Superior temporal gyrus (tissue), 1 donor: ENCODE data around the gene DPP10.
A peak's percentile ranks its signal among the peaks of the same experiment; 100 is the strongest.

Source experiments
- DNase-seq: peaks from one replicate; pipeline ENCODE4 v3.0.0-alpha.2; 2016; ENCODE audit errors: extremely low spot score

Gene DPP10

DNA sequence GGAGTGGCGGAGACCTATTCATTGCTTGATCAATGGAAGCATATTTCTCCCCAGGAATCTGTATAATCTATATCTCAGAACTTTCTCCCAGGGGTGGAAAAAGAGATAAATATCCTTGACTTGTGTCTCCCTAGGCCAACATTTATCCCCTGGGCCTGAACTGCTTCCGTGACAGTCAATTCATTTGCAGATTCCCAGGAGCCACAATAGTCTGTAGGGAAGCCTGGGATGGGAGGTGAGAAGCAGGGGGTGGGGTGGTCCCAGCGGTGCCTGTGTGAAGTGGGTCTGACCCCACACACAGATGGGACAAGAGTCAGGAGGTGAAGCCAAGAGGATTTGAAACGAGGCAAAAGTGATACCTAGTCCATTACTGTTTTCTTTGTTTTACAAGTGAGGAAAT, 166.8 kb downstream of the DPP10 start:
- no peak for DNase-seq

DNA sequence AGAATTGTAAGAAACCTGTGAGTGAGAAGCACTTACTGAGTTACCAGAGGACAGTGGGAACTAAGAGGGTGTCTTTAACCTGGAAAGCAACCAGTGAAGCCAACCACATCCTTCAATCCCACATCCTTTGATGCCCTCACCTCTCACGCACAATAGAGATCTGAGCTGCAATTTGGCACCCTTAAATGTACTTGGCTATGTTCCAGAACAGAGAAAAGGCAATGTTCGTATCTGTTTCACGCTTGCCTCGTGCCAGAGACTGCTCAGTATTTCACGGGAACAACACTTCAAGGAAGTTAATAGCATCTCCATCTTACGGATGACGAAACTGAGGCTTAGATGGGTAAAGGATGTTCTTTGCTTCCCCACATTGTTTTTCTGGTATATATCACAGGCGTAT, 167.4 kb downstream of the DPP10 start:
- DNase-seq: no peak

DNA sequence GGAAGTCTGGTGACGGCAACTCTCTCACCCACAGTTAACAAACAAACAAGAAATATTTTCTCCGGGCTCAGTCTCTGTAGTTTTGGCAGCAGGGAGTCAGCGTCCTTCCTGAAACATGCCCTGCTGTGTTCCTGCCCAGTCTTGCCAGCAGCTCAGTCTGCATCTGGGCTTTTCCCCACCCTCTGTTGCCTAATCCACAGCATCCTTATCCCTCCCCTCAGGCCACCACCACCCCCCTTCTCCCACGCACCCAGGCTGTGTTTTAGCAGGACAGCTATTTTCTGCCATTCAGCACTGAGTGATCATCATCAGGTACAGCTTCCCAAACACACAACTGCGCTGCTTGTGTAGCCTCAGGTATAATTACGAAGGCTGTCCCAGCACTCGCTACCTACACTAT, 168.2 kb downstream of the DPP10 start:
- DNase-seq: no peak

GRCh38 chr2:114614592-114614991, 172.2 kb downstream of the DPP10 start:
- DNase-seq: peak; percentile 48

DNA sequence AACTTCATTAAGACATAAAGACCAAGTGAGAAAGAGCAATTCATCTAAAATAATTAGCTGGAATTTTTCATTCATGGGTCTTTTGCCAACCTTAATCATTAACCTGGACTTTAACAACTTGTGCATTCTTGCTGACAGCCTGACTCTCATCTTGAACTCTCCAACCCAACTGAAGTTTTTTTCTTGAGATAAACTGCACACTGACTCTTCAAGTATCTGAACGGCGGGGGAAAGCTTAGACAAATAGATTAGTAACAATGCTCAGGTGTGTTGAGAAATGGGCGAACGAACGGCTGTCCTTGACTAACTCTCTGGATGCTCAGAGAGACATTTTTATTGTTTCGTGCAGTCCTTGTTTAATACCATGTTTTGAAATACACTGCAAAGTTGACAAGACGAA, 186.0 kb downstream of the DPP10 start:
- no peak for DNase-seq

DNA sequence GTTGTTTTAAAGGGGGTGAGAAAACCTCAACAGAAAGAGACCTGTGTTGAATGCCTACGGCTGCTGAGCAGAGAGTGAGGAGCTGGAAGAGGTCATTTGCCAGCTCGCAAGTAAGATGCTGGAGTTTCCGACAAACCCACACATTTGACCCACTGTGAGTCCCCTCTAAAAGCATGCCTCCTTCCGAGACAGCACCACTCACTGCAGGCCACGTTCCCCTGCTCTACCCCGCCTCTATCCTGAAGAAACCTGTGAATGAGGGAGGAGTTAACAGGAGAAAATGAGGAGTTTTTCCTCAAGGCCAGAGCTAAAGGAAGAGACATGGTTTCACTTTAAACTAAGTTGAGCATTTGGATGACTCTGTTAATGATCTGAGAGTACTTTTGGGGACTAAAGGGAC, 188.7 kb downstream of the DPP10 start:
- DNase-seq: no peak

- DNase-seq: no peak
Measured at GRCh38 chr2:114642166-114642770, 199.8 kb downstream of the DPP10 start.

DNA sequence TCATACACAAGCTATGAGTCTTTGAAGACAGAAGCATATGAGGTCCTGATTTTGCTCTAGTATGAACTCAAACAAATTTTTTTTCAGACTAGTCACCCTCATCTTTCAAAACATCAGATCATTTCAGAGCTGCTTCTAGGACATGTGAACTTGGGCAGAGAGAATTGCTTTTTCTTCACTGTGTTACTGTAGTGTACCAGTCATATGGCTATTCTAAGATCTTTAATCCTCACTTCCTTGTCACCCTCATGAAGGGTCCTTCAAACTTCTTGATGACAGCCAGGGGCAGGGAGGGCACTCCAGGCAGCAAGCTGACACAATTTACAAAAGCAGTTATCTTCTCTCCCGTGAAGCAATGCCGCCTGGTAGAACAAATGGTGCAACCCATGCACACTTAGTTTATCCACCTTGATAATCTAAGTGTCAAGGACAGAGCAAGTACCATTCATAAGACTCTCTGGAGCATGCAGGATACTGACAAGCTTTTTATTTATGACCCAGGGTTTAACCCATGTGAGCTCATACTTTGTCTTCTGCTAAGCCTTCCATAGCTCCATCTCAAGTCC, 200.6 kb downstream of the DPP10 start:
- DNase-seq: no peak

DNA sequence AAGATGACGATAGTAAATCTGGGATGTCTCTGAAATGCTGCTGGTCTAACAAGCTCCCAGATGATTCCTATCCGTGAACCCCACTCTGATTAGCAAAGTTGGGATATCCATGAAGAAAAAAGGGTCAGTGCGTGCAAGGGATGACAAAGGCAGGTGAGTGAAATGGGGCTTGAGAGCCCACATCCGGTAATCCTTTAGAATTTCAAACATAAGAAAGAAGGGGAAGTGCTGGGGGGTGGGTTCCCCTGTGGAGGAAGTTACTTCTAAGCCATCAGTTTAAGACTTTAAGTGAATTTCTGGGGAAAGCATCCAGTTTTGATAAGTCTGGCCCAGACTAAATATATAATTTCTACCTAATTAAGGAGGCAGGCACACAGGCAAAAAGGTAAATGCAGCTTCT, 209.5 kb downstream of the DPP10 start:
- no peak for DNase-seq

DNA sequence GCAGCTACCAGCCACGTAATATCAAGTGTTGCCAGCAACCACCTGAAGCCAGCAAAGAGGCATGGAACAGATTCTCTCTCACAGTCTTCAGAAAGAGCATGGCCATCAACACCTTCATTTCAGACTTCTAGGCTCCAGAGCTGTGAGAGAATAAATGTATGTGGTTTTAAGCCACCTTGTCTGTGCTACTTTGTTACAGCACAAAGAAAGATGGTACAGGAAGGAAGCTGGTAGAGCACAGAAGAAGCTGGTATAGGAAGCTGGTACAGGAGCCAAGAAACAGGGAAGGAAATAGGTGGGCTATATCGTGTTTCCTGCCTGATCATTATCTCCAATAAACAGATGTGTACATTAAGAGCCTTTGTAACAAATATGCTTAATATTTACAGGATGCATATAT, 217.4 kb downstream of the DPP10 start:
- no peak for DNase-seq

GRCh38 chr2:114661971-114662939, 219.8 kb downstream of the DPP10 start:
- peak; percentile 51 for DNase-seq

DNA sequence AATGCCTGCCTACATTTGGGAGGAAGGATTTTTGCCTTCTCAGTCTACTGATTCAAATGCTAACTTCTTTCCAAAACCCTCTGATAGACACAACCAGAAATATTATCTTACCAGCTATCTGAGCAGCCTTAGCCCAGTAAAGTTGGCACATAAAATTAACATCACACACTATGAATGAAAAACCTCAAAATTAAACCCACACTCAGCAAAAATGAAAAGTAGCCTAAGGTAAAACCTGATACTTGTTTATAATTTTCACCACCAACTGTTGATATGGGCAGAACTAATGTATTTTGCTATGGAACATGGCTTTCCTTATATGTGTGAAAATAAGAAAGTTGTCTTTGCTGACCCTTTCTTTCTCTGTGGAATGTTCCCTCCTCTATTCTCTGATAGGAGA, 226.0 kb downstream of the DPP10 start:
- DNase-seq: no peak

- DNase-seq: no peak
Measured at GRCh38 chr2:114683251-114683650, 240.8 kb downstream of the DPP10 start.

DNA sequence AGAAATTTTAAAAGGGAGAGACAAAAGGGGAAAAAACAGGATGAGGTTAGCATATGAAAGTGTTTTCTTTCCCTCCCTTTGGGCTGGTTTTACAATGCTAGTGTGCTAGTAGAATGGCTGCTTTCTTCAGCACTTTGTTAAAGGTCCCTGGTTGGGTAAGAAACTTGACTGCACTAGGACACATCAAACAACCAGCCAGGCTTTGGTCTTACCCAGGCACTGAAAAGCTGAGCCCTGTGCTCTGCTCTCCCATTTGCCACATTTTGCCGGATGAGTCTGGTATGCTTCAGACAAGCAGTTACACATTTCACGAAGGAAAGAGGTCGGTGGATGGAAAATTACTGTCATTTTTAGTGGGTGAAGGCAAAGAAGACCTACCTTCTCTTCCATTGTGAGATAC, 242.0 kb downstream of the DPP10 start:
- no peak for DNase-seq

DNA sequence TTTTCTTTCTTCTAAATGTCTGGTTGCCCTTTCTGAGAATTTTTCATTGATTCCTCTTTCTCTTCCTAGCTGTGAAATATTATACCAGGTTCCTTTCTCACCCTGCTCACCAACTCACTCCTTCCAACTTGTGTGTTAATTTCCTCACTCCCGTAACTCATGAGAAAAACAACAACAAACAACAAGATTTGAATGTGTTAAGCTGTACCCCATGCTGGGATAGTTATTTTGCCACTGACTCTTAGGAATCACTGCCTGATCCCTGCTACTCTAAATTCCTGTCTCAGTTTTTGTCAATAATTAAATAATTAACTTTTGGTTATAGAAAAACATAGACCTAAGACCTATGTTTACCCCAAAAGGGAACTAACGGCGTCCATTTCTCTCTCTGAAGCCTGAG, 242.7 kb downstream of the DPP10 start:
- no peak for DNase-seq

DNA sequence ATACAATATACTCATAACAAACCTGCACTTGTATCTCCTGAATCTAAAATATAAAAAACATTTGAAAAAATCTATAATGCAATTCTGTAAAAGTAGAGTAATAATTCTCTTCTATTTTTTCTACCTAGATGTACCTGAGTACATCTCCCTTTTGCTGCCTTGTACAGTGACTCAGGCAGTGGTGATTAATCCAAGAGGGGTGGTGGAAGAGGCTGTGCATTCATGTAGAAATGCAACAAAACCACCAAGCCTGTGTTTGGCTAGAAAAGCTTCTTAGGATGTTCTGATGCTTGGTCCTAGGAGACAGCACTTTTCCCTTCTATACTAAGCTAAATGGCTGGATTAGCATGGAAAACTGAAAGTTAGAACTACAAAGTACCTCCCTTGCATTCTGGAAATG, 245.8 kb downstream of the DPP10 start:
- no peak for DNase-seq

- no peak for DNase-seq
Measured at GRCh38 chr2:114698520-114698919, 256.1 kb downstream of the DPP10 start.

DNA sequence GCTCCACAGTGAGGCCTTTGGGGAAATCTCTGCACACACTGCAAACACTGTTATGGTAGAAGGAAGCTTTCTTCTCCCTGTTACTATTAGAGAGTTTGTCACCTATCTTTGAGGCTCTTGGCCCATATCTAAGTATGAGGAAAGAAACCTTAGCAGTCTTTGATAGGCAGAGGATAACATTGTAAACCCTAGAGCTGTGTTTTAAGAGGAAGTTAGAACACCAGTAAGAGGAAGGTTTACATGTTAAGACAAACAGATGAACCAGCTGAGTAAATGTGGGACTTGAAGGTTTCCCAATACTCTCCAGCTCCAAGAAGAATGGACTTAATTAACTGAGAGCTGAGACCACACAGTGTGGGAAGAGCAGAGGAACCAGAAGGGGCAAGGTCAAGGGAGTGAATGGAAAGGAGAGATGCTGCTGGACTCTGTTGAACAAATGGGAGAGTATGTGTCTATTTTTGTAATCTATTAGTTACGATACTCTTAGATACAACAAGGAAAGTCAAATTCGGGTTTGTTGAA, 257.0 kb downstream of the DPP10 start:
- no peak for DNase-seq

- no peak for DNase-seq
Measured at GRCh38 chr2:114700440-114700839, 258.0 kb downstream of the DPP10 start.

DNA sequence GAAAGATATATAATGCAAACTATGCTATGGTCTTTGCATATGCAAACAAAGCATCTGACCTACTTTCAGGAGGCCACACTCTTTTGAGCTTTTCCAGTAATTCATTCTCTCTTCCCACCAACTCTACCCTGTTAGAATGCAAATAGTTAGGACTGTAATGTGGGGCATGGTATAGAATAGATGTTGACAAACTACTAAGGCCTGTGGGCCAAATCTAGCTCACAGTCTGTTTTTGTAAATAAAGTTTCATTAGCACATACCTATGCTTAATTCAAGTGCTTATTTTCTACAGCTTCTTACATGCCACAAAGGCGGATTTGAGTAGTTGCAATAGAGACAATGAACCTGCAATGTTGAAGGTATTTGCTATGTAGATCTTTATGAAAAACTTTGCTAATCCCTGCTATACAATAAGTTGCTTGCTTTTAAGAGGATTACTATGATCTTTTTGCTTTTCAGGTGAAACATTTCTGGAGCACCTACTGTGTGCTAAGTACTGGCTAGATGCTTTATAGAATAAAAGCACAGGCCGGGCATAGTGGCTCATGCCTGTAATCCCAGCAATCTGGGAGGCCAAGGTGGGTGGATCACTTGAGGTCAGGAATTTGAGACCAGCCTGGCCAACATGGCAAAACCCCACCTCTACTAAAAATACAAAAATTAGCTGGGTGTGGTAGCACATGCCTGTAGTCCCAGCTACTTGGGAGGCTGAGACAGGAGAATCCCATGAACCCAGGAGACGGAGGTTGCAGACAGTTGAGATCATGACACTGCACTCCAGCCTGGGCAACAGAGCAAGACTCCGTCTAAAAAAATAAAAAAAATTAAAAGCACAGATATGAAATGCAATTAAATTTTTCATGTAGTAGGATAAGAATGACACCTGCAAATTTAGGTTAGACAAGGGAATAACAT, 267.8 kb downstream of the DPP10 start:
- DNase-seq: no peak

- DNase-seq: peak; percentile 77
Measured at GRCh38 chr2:114714313-114714712, 271.9 kb downstream of the DPP10 start.

DNA sequence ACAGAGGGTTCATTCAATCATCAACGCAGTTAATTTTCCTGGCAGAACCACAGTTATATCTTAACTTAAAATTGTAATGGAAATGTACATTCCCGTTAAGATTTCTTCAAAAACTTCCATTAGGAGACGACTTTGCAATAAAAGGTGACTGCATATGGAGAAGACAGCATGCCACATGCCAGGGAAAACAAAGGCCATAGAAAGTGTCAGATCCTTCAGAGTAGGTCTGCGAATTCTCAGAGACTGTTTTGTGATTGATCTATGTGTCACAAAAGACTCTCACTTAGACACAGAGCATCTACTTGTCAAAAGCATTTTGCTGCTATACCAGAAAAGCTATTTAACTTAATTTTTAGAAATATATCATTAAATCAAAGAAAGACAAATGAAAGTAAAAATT, 274.6 kb downstream of the DPP10 start:
- DNase-seq: no peak
